K562 (cell line): ENCODE data around the gene SYMPK. TPM values are rescaled to one million over a fixed set of nuclear protein-coding genes. Genes with fewer than 3 reads are reported as not detected.

Experiments
- CBFB ChIP-seq: sonication (generic); formaldehyde crosslinking; IDR thresholded peaks from 2 replicates; pipeline ENCODE4 v1.4.0; 2020; ENCODE audit warnings: mild to moderate bottlenecking, missing genetic modification reagents
- CHAMP1 ChIP-seq: fragments of 450-650 bp; IDR thresholded peaks from 2 replicates; pipeline ENCODE4 v1.6.1; 2016; ENCODE audit warnings: mild to moderate bottlenecking
- FOXJ3 ChIP-seq: sonication (generic); formaldehyde crosslinking; IDR thresholded peaks from 2 replicates; pipeline ENCODE4 v1.4.0; 2020; ENCODE audit warnings: mild to moderate bottlenecking, missing genetic modification reagents
- MAZ ChIP-seq, 2 experiments: fragments of 450-650 bp in 1 of 2; sonication (generic) in 1 of 2; formaldehyde crosslinking; IDR thresholded peaks in 1 of 2; conservative IDR thresholded peaks in 1 of 2; 2 replicates each; pipeline versions ENCODE4 v1.4.0 to v1.5.0; 2020; ENCODE audit warnings: mild to moderate bottlenecking in 1 of 2, missing genetic modification reagents in 1 of 2
- NCOR1 ChIP-seq: fragments of 450-650 bp; IDR thresholded peaks from 2 replicates; pipeline ENCODE4 v1.6.1; 2016; ENCODE audit warnings: mild to moderate bottlenecking, moderate library complexity
- SAFB2 ChIP-seq: fragments of 200-400 bp; formaldehyde crosslinking; IDR thresholded peaks from 2 replicates; pipeline ENCODE4 v1.6.1; 2018; ENCODE audit warnings: borderline replicate concordance, low read length, low read depth, moderate library complexity; ENCODE audit not compliant: severe bottlenecking
- SMARCA4 ChIP-seq: fragments of 450-650 bp; IDR thresholded peaks from 2 replicates; pipeline ENCODE4 v1.6.1; 2016
- TFE3 ChIP-seq: fragments of 450-650 bp; formaldehyde crosslinking; IDR thresholded peaks from 2 replicates; pipeline ENCODE4 v1.4.0; 2020; ENCODE audit warnings: mild to moderate bottlenecking, mixed read lengths
- YBX1 ChIP-seq: fragments of 450-650 bp; IDR thresholded peaks from 2 replicates; pipeline ENCODE4 v1.7.1; 2016; ENCODE audit warnings: mild to moderate bottlenecking
- ZNF282 ChIP-seq: sonication (generic); formaldehyde crosslinking; IDR thresholded peaks from 2 replicates; pipeline ENCODE4 v1.8.1; 2023; ENCODE audit warnings: missing genetic modification reagents
- ZNF347 ChIP-seq: fragments of 450-650 bp; formaldehyde crosslinking; IDR thresholded peaks from 2 replicates; pipeline ENCODE4 v1.4.0; 2020; ENCODE audit warnings: low read depth, mild to moderate bottlenecking, moderate library complexity
- ZNF449 ChIP-seq: fragments of 250-450 bp; sonication (Bioruptor Pico); IDR thresholded peaks from 2 replicates; pipeline ENCODE4 v1.8.0; 2022; ENCODE audit warnings: moderate library complexity, mild to moderate bottlenecking, inconsistent platforms
- ZNF507 ChIP-seq: conservative IDR thresholded peaks from 2 replicates; pipeline ENCODE4 v1.6.1; 2017; ENCODE audit warnings: missing genetic modification characterization, missing compliant biosample characterization
- ZNF592 ChIP-seq: fragments of 450-650 bp; IDR thresholded peaks from 2 replicates; pipeline ENCODE4 v1.6.1; 2017; ENCODE audit warnings: antibody characterized with exemption, mild to moderate bottlenecking
- ZNF655 ChIP-seq: fragments of 250-450 bp; sonication (Bioruptor Pico); IDR thresholded peaks from 2 replicates; pipeline ENCODE4 v1.5.0; 2021
- ZNF766 ChIP-seq: fragments of 200-800 bp; sonication (Bioruptor generic); conservative IDR thresholded peaks from 2 replicates; pipeline ENCODE4 v1.6.1; 2016; ENCODE audit warnings: missing genetic modification characterization, missing compliant biosample characterization
- polyA plus RNA-seq, 8 experiments: library from polyadenylated mRNA; depleted of rRNA in 4 of 8; stranded (reverse) in 5 of 8; unstranded in 3 of 8; fragments of >200 nt; fragmentation: Nextera tagmentation in 2 of 8; fragmentation: Illumina TruSeq in 1 of 8; extraction: Ambion mirVana in 2 of 8; extraction: Trizol in 1 of 8; gene quantifications; 2 replicates each; pipeline versions ENCODE4 v1.2.1 to v1.2.3, GENCODE V29; 2011 to 2014; ENCODE audit warnings: inconsistent platforms in 1 of 8, missing spikeins in 1 of 8
- total RNA-seq, 7 experiments: library from RNA; depleted of rRNA in 6 of 7; stranded (reverse); fragments of >200 nt in 6 of 7; fragmentation: Illumina TruSeq in 2 of 7; extraction: Trizol in 2 of 7; gene quantifications; 2 replicates each; pipeline versions ENCODE4 v1.2.1 to v1.2.3, GENCODE V29; 2011 to 2021; ENCODE audit warnings: low replicate concordance in 1 of 7

SYMPK gene
- total and polyA plus RNA-seq, 9 of the 15 experiments (the other 6 are each of a cell fraction or from before 2014, with no cell fraction given): 0.73 to 95.5 (median 58.4) TPM

- TF ChIP-seq ZNF592 (no peak; the same call in 1 of the 2 replicates), FOXJ3 (CRISPR knock-in tag) (no peak), MAZ (CRISPR knock-in tag; conservative IDR thresholded peaks at IDR 0.05 in 1 of 2, IDR thresholded peaks at IDR 0.05 in 1 of 2) (peak; percentile 98 to 100), ZNF766 (peak; percentile 39; the same call in 1 of the 2 replicates), ZNF347 (CRISPR knock-in tag) (no peak), YBX1 (no peak), CHAMP1 (no peak), SAFB2 (no peak), ZNF655 (CRISPR knock-in tag) (no peak), CBFB (CRISPR knock-in tag) (no peak), TFE3 (CRISPR knock-in tag) (no peak), ZNF507 (tag) (no peak), ZNF449 (CRISPR knock-in tag) (no peak), NCOR1 (0 out of 2 replicates have a peak, but pooled peaks have one; percentile 14), SMARCA4 (0 out of 2 replicates have a peak, but pooled peaks have one; percentile 32), ZNF282 (CRISPR knock-in tag) (no peak)
Observed at GRCh38 chr19:45863840-45864628, 1.1 kb upstream of the SYMPK start, which contains the start of gene FOXA3 (continued).
